ENCODE results near the gene CCDC70.

Gene CCDC70

GRCh38 chr13:51912091-51912490 lies 50.3 kb downstream of the CCDC70 start:
- no peak for DNase-seq

GRCh38 chr13:51912511-51913225 lies 50.9 kb downstream of the CCDC70 start:
- no peak for DNase-seq

GRCh38 chr13:51913421-51914136 lies 51.8 kb downstream of the CCDC70 start:
- DNase-seq, result no peak

- DNase-seq, result no peak
Measured at GRCh38 chr13:51914137-51914493, 52.3 kb downstream of the CCDC70 start.

All from T-helper 2 cell (primary cell).